ENCODE results near the gene BARHL2.

The BARHL2 gene

GRCh38 chr1:90724361-90724760, 7.3 kb upstream of the BARHL2 start:
- DNase-seq: no peak

DNA sequence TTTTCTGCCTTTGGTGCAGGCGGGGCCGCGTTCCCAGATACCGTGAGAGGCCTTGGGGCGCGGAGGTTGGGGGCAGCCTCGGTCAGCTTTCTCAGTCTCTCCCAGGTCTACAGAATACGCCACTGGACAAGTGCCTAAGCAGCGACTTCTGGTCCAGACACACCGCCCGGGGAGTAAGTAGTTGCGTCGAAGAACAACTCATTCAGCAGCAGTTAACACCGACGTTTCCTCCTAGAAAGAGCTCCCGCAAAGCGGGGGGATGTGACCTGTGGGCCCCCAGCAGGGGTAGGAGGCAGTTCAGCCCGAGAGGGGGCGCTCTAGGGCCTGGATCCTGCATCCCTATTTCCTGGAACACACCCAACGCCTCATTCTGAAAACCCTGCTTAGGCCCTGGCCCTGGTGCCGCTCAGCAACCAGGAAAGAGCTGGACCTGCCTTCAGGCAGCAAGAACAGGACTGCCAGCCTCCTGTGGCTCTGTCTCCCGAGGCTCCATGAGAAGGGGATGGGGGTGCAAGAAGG, 6.5 kb upstream of the BARHL2 start:
- no peak for DNase-seq

- no peak for DNase-seq
These were observed 5.9 kb upstream of the BARHL2 start for GRCh38 chr1:90722874-90723589.

DNA sequence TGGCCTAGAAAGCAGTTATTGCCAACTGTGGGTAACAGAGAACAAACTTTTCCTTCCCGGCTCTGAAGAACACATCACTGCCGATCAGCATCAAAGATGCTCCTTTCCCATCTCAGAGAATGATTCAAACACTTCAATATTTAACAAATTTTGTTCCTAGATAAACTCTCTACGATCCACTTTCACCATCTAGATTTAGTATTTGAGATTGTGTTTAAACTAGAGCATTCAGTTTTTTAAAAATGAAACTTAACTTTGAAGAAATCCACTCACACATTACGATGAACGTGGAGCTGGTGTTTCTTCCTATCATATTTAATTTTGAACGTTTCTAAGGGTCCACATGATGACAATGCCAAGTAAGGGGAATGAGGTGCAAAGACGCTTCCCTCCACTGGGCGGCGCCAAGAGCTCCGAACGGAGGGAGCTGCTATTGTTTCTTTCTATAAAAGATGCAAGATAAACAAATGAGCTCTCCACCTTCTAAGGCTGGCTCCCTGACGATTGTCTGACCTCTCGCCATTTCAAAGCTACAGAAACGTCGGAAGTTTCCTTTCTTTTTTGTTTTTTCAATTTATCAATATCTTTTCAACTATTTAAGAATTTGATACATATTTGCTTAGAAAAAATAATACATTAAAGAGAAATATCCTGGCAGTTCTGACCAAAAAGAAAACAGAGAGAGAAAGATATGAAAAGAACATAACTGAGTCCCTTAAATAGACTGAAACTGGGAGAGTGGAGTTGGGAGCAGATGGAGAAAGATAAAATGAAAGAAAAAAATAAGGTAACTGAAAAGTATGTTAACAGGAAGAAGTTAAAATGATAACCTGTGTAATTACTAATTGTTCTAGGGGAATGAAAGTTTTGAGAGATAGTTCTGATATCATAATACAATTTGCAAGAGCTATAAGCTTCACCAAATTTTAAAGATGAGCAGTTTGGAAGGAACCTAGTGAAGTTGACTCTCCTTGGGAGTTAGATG, 4.4 kb upstream of the BARHL2 start:
- DNase-seq: peak; percentile 42

DNA sequence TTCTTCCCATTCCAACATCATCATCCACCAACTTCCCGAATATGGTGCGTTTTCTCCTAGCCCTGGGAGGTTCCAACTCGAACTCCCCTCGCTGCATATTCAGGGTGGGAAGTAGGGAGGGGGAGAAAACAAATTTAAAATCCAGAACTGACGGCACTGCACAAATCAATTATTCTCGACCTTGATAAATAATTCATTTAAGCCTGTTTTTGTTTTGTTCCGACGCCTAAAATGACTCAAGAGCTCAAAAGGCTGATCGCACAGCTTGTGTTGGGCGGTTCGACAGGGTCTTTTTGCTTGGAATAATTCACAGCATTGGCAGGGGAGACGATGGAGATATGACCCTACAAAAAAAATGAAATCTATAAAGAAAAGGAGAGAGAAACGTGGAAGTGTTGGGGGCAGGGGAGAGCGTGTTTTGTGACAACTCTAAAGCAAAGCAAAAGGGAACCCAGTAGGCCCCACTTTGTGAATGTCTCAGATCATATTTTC, 3.1 kb upstream of the BARHL2 start:
- DNase-seq: no peak

- no peak for DNase-seq
These were observed 2.4 kb upstream of the BARHL2 start for GRCh38 chr1:90719330-90720144.

DNA sequence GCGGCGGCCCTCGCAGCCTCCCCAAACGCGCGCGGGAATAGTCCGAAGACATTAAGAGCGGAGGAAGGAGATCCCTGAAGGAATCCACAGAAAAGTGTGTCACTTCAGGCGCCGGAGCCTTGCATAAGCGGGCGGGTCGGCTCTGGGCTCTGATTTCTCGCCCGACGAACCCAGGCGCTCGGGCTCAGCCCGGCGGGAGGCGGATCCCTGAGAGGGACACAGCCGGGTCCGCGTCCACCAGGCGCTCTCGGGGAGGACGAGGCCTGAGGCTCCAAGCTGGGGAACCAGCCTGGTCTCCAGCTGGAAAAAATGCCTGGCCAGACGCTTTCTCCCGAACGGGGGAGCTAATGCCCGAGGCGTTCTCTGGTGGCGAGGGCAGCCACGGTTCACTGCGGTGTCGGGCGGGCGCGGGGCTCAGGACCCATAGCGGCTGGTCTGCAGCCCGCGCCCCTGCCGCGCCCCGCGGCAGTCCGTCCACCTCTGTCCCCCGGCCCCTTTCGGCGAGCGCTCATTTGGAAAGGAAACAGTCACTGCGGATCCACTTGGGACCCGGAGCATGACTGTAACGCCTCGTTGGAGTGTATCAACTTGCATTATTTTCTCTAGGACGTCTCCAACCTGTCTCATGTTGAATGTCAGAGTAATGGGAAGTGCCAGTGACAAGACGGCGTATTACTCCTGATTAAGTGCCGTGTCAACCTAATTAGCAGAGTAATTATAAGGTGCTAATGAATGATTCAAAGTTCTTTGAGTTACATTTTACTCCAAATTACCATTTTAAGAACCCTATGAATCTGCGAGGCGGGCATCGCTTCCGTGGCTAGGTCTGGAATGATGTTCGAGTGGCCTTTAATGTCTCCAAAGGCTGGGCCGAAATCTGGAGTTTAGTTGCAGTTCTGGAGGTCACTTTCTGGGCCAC, 1.6 kb upstream of the BARHL2 start:
- DNase-seq: no peak

DNA sequence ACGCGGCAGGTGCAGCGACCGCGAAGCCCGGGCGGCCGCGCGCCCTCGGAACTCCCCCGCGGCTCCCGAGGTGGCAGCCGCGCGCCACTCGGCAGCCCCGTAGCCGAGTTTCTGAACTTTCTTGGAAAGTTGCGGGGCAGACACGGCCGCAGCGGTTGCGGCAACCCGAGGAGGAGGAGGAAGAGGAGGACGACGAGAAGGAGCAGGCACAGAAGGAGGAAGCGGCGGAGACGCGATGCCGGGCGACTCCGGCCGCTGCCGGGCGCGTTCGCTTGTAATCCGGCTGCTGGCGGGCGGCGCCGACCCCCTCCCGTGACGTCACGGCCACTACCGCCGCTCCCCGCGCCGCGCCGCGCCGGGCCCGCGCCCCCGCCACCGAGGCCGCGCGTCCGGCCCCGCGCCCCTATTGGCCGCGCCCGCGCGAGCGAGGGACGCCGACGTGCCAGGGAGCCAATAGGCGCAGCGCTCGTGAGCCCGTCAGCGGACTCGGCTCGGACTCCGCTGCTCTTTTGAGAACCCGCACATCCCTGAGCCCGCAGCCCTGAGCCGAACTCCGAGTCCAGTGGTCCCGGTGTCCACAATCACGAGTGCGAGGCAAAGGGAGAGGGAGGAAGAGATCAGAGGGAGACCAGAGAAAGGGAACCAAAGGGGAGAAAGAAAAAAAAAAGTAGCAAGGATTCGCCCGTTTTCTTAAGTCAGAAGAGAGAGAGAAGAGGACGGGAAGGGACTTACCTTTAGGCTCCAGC, 736 bp upstream of the BARHL2 start:
- DNase-seq: no peak

- no peak for DNase-seq
These were observed 208 bp upstream of the BARHL2 start for GRCh38 chr1:90717356-90717664.

- DNase-seq: no peak
These were observed 905 bp downstream of the BARHL2 start for GRCh38 chr1:90716243-90716551.

GRCh38 chr1:90715309-90715708, 1.8 kb downstream of the BARHL2 start:
- no peak for DNase-seq

DNA sequence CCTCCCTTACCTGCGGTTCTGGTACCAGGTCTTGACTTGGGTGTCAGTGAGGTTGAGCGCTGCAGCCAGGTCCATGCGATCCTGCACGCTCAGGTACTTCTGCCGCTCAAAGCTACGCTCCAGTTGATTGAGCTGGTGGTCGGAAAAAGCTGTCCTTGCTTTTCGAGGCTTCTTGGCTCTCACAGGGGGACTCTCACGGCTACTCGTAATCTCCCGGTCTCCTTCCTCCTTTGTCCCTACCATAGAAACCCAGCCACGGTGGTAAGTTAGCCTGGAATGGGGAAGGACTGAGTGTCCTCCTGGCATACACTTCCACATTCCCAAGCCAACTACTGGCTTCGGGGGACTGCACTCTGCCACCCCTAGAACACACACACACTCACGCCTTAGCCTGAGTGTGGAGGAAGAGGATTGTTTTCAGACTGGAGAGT, 2.6 kb downstream of the BARHL2 start:
- no peak for DNase-seq

DNA sequence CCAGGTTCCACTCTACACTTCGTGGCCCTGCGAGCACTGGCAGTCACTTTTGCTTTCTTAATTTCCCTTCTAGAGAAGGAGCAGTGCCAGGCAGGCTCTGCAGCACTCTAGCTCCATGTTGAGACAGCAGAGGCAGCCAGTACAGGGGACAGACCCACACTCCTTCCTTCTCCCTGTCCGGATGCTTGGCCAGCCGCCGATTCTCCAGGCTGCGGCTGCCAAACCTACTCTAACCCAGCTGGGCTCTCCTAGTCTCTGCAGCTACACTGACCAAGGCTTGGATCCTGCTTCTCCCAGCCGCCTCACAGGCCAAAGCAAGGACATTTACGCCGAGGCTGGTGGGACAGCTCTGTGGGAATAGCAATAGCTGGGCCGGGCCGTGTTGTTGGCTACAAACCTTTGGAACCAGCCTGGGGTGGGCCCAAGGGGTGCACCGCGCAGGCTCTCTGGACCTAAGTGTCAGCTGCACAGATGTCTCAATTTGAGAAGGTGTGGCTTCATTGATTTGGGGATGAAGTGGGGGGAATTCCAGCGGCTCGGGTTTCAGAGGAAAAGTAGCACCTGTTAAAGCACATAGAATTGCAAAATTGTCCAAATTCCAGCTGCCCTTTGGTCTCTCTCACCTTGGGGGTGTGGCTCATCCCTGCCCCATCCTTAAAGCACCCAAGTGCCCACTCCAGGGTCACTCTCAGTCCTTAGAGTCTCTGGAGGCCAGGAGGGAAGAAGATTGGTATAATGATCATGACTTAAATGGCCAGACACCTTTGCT, 3.2 kb downstream of the BARHL2 start:
- no peak for DNase-seq

GRCh38 chr1:90712915-90713730, 4.0 kb downstream of the BARHL2 start:
- no peak for DNase-seq

- no peak for DNase-seq
These were observed 4.8 kb downstream of the BARHL2 start for GRCh38 chr1:90712153-90712856.

DNA sequence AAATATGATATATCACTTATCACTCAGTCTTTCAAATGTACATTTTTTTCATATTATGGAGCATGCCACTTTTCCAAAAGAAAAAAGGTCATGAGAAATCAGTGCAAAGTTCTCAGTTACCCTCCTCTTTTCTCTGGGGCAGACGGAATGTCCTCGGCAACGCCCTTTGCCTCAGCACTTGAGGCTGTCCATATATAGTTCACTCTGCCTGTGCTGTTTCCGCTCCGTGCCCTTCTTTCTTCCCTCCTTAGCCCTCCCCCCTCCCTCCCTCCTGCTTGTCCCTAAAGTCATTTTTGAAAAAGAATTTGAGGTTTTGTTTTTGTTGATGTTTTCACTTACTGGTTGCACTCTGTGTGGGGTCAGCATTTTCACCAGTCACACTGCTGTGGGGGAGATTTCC, 5.4 kb downstream of the BARHL2 start:
- DNase-seq: no peak

DNA sequence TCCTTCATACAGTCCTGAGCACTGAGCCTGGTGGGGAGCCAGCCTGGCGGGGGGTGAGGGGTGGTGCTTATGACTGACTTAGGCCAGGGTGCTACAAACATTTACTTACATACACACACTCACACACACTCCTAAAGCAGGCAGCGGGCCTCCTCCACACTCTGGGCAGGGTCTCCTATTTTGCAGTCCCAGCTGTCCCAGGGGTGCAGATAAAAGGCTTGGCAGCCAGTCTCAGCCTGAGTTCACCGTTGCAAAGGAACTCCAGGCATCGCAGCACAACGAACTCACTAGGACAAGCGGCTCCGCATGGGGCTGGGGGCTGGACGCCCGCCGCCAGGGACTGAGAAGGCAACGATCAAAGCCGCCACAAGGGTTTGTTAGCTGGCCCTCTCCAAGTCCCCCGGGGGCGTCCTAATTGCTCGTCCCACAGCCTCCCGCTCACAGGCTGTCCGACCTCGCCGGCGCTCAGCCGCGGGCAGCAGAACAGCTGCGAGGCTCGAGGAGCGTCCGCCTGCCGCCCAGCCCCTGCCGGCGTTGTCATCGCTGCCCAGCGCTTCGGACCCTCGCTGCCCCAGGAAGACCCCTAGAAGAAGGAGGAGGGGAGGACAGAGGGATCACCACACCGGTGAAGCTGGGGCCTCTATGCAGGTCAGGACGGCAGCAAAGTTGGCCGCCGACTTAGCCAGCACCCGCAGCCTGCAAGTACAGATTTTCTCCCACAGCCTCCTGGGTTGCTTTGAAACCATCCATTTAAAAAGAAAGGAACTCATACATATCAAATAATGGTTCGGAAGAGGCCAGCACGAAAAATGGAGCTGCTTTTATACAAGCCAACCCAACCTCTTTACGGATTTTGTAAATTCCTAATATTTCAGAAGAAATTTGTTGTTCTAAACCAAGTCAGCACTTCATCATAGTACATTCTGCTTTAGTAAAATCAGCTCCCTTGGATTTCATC, 6.2 kb downstream of the BARHL2 start:
- DNase-seq: no peak

GRCh38 chr1:90709535-90709934, 7.6 kb downstream of the BARHL2 start:
- DNase-seq: no peak

All from stimulated activated naive CD4-positive, alpha-beta T cell treated with Interleukin-2 at 50 U/mL for 16 hours (primary cell).